Renal cortex interstitium (tissue), 11 donors: Measurements from ENCODE around the gene JMY. TPM values are rescaled to one million over a fixed set of nuclear protein-coding genes. Genes with fewer than 3 reads are reported as not detected.
"Not testable (repeated sequence)": the region's sequence is repeated elsewhere in the genome, so short reads cannot be mapped to it uniquely, and the experiment has no call there.

Experiments used
- DNase-seq, 11 donors: peaks; one replicate each; pipeline ENCODE4 v3.0.0-alpha.2; 2013; ENCODE audit warnings: low read depth in 9 of 11, low spot score in 4 of 11; ENCODE audit errors: extremely low read depth in 1 of 11
- polyA plus RNA-seq, 3 donors: library from polyadenylated mRNA; unstranded; fragments of 120-200 nt; gene quantifications; one replicate each; pipeline ENCODE4 v1.2.1, GENCODE V29; 2013; ENCODE audit not compliant: insufficient read length in 3 of 3

Gene JMY
- polyA plus RNA-seq, 3 donors: 24.6 to 32.2 (median 30.3) TPM

DNA sequence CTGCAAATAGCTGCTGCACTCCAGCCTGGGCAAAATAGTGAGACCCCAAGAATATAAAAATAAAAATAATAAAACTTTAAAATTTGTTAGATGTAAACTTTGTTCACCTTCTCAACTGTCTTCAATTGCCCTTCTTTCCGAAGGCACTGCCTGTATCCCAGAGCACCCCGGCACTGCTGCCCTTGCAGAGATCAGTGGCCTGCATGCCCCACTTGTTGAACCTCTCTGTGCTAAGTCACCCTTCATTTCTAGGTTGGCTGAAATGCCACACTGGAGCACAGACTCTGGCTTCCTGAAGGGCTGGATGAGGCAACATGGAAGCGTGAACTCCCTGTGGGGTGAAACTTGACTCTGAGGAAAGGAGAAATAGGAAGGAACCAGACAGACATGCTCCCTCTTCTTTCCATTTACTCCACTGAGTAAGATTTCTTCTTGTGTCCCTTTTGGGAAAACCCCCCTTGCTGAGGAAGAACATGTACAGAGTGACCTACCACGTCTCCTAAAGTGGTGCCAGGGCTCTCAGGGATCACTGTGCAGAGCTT lies 8.4 kb upstream of the JMY start:
- no peak for DNase-seq

DNA sequence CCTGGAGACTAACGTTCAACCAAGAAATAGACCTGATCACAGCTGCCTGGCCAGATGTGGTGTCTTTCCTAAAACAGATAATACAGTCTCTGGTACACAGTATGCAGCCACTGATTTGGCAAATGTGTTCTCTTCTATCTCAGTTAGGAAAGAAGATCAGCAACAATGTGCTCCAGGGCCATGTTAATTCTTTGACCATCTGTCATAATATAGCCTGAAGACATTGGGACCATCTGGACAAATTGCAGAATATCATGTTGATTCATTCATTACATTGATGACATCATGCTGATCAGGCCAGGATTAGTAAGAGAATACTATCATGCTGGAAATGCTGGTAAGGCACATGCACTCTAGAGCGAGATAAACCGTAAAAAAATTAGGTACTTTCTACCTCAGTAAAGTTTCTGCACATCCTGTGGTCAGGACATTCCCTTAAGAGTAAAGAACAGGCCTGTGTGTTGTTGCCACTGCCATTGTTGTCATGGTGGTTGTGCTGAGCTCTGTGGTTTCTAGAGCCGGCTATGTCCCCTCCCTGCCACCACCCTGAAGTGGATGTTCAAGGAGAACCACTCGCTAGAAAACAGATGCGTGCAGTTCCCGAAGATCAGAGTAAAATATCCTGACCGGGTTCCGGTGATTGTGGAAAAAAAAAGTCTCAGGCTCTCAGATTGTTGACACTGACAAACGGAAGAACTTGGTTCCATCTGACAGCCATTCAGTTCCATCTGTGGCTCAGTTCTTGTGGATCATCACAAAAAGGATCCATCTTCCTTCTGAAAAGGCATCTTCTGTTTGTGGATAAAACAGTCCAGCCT lies 6.4 kb upstream of the JMY start:
- no peak for DNase-seq

DNA sequence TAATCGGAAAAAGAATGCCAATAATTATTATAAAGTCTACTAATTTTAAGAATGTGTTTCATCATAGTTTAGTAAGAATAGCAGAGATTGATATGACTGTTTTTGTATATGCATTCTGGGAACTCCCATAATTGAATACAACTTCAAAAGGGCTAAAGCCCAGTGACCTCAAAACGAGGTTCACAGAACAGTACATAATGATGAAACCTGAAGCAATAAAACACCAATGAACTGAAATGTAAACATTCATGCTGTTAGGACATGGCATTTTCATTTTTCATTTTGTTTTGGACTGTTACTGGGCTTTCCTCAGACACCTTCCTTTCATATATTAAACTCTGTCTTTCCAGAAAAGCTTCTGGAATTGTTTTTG lies 684 bp upstream of the JMY start:
- DNase-seq: no peak

DNA sequence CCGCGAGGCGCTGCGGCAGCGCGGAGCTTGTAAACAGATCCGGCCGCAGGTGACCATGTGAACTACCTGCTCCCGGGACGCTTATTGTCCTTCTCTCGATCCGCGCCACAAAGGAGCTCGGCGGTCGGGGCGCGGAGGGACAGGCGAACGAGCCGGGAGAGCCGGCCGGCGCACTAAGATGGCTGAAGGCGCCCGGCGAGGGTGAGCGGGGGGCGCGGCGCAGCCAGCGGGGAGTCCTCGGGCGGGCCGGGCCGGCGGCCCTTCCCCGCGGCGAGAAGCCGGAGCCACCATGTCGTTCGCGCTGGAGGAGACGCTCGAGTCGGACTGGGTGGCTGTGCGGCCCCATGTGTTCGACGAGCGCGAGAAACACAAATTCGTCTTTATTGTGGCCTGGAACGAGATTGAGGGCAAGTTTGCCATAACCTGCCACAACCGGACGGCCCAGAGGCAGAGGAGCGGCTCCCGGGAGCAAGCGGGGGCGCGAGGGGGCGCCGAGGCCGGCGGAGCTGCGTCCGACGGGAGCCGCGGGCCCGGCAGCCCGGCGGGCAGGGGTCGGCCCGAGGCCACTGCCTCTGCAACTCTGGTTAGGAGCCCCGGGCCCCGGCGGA lies 535 bp downstream of the JMY start:
- DNase-seq: peak in 6 of 11 donors; percentile 6 to 46 (median 40)

DNA sequence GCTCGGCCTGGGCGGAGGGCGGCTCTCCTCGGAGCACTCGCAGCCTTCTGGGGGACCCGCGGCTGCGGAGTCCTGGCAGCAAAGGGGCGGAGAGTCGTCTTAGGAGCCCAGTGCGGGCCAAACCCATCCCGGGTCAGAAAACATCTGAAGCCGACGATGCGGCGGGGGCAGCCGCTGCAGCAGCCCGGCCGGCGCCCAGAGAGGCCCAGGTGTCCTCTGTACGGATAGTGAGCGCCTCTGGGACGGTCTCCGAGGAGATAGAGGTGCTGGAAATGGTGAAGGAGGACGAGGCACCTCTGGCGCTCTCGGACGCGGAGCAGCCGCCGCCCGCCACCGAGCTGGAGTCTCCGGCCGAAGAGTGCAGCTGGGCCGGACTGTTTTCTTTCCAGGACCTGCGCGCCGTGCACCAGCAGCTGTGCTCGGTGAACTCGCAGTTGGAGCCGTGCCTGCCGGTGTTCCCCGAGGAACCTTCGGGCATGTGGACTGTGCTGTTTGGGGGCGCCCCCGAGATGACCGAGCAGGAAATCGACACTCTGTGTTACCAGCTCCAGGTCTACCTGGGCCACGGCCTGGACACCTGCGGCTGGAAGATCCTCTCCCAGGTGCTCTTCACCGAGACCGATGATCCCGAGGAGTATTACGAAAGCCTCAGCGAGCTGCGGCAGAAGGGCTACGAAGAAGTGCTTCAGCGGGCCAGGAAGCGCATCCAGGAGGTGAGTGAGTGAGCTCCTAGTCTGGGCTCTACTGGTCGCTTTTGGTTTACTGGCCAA lies 1.2 kb downstream of the JMY start:
- peak in 4 of 11 donors; percentile 9 to 31 (median 26) for DNase-seq

DNA sequence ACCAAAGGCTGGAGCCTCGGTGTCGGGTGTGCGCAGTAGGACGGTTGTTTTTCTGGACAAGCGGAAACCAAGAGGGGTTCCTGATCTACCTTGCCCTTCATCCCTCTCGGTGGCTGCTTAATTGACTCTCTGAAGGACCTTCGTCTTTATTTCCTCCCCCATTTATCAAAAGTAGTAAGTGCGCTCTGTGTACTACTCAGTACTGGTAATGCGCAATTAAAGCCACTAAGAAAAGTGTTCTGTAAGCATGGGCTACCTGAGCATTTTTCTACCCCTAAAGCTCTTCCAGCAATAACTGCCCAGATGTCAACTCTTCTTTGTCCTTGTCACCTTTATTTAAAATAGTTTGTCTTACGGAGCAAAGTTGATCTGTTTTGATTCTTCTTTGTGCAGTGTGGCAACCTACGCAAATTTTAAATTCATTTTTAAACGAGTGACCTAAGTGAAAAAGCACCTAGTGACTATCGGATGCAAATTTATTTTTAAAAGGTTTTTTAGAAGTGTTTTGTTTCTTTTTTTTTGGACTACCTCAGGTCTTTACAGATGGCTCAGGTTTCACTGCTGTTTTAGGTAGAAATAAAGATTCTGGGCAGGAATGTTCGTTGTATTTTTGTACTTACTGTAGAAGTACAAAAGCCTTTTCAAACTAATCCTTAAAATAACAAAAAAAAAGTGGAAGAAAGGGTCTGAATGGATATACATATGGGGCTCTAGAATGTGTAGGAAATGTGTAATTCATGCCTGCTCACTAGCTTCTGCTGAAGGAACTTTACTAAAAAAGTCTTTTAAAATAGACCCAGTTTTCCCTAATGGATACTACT lies 2.0 kb downstream of the JMY start:
- DNase-seq: peak in 1 of 11 donors; percentile 23

DNA sequence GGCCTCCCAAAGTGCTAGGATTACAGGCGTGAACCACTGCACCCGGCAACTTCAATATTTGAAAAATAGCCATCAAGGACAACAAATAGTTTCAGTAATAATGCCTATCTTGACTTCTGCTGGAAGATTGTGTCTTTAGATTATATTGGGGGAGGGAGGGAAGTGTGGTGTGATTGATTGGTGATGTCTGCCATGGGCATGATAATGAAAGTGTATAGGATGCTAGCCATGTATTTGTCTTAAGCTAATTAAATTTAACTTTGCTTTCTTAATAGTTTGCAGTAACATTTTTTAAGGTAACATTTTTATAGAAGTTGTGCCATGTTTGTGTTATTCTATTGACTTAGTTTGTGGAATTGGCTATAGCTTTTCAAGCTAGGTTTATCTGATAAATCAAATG lies 4.6 kb downstream of the JMY start:
- DNase-seq: no peak

DNA sequence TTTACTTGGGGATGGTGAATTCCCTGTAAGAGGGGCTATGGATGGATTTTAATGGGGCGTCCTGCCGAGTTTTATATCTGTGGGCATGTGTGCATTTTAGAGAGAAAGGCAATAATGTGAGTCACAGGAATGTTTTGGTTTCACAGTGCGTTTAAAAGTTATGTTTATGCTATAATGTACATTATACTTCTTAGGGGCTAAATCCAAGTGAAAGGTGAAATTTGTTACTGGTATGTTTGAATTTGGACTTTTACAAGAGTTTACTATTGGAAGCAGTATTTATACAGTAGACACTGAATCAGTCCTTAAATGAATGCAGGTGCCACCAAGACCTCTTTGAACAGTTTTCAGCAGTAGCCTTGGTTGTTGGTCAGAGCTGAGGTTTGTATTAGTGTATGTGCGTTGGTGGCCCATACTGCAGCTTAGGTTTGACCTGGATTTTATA lies 5.6 kb downstream of the JMY start:
- DNase-seq: no peak

DNA sequence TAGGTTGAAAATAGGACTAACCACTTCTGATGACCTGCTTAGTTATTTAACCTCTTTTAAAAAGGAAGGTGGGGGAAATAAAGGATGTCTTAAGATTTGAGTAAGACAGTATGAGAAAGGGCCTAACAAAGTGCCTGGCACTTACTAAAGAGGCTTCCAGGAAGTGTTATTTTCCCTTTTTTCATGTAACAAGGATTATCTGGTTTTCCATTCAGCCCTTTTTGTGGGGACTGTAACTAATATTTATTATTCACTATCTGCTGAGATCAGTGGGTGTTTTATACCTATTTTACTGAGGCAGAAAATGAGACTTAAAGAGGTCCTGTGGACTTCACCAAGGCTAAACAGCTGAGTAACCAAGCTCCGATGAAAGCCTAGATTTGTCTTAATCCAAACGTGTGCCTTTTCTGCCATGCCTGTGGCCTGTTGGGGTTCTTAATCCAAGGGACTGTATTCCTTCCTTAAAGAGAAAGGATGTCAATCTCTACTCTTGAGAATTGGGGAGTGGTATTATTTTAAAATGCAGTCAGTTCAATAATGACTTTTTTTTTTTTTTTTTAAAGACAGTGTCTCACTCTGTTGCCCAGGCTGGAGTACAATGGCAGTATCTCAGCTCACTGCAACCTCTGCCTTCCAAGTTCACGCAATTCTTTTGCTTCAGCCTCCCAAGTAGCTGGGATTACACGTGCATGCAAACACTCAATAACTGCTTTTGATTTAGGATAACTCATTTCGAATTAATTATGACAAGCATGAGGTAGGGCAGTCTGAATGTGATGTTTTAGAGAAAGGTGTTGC lies 6.5 kb downstream of the JMY start:
- no peak for DNase-seq

DNA sequence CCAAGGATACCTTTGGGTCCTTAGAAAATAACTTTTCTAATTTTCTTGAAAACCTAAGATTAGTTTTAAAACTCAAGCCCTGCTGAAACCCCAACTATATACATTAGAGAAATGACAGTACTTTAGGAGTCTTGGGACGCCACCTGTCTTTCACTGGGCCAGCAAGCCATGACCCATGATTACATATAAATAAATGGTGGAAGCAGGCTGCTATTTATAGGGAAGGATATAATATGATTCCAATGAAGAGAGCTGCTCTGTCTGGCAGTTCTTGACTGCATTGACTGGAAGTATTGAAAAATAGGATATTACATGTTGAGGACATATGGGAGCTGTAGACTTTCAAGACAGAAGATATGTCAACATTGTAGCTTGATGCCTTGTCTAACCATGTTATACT lies 7.3 kb downstream of the JMY start:
- no peak for DNase-seq

DNA sequence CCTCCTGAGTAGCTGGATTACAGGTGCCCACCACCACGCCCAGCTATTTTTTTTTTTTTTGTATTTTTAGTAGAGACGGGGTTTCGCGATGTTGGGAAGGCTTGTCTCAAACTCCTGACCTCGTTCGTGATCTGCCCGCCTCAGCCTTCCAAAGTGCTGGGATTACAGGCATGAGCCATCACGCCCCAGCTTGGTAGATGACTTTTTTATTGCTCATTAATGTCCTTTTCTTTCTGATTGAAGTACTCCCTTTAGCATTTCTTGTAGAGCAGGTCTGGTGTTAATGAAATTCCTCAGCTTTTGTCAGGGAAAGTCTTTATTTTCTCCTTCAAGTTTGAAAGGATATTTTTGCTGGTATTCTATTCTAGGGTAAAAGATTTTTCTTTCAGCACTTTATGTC lies 18.1 kb downstream of the JMY start:
- DNase-seq: not testable (repeated sequence)

DNA sequence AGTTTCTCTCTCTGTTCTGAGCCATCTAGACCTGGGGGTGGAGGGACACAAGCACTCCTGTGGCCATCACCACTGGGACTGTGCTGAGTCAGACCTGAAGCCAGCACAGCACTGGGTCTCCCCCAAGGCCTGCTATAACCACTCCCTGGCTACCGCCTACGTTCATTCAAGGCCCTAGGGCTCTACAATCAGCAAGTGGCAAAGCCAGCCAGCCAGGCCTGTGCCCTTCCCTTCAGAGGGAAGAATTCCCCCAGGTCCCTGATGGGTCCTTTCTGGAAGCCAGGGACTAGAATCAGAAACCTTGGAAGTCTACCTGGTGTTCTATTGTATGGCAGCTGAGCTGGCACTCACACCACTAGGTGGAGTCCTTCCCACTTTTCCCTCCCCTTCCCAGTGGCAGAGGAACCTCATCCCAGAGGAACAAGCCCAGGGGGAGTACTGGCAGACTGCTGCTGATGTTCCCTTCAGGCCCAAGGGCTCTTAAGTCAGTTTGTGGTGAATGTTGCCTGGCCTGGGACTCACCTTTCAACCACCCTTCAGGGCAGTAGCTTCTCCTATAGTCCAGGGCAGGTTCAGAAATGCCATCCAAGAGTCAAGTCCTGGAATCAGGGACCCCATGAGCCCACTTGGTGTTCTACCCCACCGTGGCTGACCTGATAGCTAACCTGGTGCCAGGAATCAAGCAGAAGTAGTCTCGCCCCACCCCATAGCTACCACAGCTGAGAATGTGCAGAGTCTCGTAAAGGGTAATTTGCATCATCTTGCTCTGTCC lies 20.0 kb downstream of the JMY start:
- peak in 1 of 11 donors; percentile 8 for DNase-seq

DNA sequence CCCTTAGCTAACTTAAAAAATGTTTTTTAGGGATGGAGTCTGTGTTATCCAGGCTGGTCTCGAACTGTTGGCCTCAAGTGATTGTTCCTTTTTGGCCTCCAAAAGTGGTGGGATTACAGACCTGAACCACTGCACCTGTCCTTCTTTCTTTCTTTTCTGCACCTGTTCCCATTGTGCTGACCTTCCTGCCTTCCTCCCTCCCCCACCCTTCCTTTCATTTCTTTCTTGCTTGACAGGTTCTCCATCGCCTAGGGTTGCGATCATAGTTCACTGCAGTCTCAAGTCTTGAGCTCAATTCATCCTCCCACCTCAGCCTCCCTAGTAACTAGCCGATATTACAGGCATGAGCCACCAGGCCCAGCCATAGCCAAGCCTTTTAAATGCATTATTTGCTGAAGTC lies 20.6 kb downstream of the JMY start:
- no peak for DNase-seq

DNA sequence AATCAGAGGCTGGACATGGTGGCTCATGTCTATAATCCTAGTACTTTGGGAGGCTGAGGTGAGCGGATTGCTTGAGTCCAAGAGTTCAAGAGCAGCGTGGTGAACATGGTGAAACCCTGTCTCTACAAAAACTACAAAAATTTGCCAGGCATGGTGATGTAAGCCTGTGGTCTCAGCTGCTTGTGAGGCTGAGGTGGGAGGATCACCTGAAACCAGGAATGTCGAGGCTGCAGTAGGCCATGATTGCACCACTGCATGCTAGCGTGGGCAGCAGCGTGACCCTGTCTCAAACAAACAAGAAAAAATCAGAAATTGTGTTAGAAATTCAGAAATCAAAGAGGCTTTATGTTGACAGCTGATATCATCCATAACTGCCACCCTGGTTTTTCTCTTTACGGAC lies 21.4 kb downstream of the JMY start:
- no peak for DNase-seq

DNA sequence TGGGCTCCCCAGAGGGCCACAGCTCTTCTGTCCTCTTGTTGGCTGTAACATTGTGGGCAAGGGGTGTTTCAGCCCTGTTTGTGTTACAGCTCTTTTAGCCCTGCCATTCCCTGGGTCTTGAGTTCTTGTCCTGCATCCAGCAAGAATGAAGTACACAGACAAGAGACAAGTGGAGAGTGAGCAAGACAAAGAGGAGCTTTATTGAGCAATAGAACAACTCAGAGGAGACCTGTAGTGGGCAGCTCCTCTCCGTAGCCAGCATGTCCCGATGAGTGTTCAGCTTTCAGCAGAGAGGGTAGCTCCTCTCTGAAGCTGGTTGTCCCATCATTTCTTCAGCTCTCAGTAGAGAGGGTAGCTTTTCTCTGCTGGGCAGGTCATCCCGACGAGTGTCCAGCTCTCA lies 22.9 kb downstream of the JMY start:
- DNase-seq: no peak

DNA sequence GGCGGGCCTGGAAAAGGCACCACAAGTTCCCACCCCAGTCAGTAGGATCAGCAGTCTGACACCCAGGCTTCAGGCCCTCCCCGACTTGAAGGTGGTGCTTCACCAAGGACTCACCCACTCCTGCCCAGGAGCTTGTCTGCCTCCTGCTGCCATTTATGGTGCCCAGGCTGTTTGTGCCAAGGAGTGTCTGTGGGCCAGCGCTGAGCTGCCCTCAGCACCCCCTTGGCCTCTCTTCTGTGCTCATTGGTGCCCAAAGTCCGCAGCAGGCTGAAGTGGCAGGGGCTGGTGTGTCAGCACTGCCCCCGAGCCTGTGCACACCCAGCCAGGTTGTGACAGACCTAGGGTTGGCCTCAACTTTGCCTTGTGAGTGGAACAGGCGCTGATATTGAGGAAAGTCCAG lies 23.5 kb downstream of the JMY start:
- DNase-seq: no peak

DNA sequence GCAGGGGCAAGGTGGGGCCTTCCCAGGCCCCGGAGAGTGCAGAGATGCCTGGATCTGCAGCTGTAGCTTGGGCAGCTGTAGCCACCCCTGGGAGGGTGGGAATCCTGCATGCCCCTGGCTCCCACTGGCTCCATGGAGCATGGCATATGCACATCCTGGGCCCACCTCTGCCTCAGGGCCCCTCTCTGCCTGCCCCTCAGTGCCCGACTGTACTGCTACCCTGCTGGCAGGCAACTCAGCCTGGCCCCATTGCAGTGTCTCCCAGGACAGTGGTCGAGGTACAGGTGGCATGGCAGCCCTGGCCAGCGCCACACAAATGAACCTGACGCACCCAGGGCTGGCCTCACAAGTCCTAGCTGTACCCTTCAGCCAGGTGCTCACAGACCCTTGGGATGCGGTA lies 23.9 kb downstream of the JMY start:
- DNase-seq: no peak

DNA sequence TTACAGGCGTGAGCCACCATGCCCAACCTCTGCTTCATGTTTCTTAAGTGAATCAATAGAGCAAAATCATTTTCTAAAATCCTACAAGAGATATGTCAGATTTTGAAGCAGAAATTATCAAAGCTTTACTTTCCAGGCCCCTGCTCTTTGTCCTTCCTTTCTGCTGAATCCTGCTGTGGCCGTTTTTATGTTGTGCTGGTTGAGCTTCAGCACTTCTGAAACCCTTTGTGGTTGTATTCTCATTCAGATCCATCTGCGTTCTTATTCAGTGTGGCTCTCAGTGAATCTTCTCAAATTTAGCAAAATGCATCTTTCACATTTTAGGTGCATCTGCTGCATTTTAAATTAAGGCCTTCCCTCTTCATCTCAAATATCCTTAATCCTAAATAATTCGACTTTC lies 26.0 kb downstream of the JMY start:
- no peak for DNase-seq
